Measurements from ENCODE around the gene DUT. TPM values are rescaled to one million over a fixed set of nuclear protein-coding genes. Genes with fewer than 3 reads are reported as not detected.

Gene DUT
- 79.0 TPM for total RNA-seq
- long read RNA-seq, transcript DUT-202 (6 exons, 1,935 nt) = minor isoform, 14 of 173 reads
- long read RNA-seq, transcript DUT-201 (7 exons, 2,147 nt) = major isoform, 126 of 173 reads
- long read RNA-seq, transcript DUT-205 (7 exons, 769 nt) = minor isoform, 21 of 173 reads
- long read RNA-seq, partial matches to known transcripts = 1 of 173 reads
- long read RNA-seq, other reads (novel, unspliced or antisense) = 8 of 173 reads

DNA sequence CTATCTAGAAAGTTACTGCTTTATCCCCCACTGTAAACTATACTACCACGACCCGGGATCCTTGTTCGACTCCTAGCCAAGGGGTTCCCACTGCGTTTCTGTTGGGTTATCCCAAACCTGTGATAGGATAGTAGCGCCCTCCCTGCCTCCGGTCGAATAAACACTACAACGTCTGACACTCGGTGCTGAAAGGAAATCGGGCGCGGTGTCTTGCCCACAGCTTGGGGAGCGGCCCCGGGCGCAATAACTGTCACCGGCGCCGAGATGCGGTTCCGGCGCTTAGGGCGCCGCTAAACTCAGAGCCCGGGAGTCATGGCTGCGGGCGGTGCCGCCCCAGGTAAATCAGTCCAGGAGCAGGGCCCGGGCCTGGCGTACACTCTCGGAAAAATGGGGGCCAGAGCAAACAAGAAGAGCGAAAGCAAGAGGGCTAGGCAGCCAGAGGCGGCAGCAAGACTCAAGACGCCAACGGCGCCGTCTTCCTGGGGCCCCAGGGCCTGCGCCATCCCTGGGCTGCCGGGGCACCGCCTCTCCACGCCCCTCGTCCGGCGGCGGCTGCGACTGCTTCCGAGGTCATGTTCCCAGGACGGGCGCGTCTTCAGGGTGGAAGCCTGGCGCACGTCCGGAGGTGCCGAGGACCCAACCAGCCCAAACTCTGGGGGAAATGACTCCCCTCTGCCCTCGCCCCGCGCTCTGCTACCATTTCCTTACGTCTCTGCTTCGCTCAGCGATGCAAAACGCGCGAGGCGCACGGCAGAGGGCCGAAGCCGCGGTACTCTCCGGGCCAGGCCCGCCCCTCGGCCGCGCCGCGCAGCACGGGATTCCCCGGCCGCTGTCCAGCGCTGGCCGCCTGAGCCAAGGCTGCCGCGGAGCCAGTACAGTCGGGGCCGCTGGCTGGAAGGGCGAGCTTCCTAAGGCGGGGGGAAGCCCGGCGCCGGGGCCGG lies at the start of gene DUT:
TSS of gene DUT (plus strand) at position 575 of the 941 bp plus-strand sequence. CDS start at position 662, 87 bp downstream.
- DNase-seq (peak; percentile 93), ATAC-seq (ENCODE audit: poor library complexity) (peak; percentile 98)
- intact Hi-C loops (cut with DNase I) = no loop called here

DNA sequence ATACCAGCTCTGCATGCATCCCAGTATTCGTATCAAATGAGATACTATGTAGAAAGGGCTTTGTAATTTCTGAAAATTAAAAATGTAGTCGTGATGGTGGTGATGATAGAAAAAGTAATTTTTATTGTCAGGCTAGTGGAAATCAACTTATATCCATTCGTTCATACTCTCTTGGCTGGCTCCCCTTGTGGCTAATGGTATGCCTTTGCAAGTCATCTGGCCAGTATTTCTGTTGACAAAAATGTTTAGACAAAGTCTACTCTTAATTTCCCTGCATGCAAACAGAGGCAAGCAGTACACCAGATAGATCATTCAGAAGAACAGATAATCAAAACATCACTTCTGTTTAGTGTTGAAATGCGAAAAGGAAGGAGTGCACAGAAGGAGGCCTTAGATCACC lies 49.6 kb upstream of the DUT start:
- intact Hi-C loops (cut with DNase I) = no loop called here
- DNase-seq (no peak), ATAC-seq (ENCODE audit: poor library complexity) (no peak)

GRCh38 chr15:48282216-48282615 lies 49.0 kb upstream of the DUT start:
- intact Hi-C loops (cut with DNase I) = no loop called here
- ATAC-seq (ENCODE audit: poor library complexity) = peak; percentile 26

DNA sequence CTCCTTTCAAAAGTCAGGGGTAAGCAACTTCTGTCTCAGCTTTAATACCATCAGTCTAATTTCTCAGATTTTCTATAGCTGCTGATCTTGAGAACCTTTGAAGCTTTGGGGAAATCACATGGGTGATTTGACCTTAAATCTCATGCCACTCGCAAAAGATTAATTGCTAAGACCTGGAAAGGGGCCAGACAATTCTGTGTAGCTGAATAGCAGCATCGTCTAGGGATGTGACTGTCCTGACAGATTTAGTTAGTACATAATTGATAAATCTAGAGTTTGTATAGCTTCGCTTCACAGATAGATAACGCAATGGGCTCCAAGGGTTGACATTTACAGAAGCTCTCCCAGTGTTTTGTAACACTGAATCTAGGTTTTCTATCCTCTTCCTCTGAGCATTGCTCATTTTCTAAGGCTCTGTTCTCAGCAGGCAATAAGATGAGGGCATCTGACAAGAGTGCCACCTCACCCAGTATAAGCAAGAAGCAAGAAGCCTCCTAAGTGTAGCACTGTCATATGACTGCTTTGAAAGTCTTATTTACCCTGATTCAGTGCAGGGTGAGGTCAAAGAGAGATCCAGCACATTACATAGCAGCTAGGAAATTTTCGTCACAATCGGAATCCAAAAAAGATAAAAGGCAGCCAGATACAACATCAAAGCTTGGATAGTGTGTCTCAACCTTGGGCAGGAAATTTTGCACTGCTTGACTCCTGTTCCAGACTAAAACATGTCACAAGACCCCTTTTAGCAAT lies 47.7 kb upstream of the DUT start:
- DNase-seq (no peak), ATAC-seq (ENCODE audit: poor library complexity) (peak; percentile 32)
- intact Hi-C loops (cut with DNase I) = no loop called here

More at GRCh38 chr15:48282216-48282615, 49.0 kb upstream of the DUT start:
- no peak for DNase-seq

DNA sequence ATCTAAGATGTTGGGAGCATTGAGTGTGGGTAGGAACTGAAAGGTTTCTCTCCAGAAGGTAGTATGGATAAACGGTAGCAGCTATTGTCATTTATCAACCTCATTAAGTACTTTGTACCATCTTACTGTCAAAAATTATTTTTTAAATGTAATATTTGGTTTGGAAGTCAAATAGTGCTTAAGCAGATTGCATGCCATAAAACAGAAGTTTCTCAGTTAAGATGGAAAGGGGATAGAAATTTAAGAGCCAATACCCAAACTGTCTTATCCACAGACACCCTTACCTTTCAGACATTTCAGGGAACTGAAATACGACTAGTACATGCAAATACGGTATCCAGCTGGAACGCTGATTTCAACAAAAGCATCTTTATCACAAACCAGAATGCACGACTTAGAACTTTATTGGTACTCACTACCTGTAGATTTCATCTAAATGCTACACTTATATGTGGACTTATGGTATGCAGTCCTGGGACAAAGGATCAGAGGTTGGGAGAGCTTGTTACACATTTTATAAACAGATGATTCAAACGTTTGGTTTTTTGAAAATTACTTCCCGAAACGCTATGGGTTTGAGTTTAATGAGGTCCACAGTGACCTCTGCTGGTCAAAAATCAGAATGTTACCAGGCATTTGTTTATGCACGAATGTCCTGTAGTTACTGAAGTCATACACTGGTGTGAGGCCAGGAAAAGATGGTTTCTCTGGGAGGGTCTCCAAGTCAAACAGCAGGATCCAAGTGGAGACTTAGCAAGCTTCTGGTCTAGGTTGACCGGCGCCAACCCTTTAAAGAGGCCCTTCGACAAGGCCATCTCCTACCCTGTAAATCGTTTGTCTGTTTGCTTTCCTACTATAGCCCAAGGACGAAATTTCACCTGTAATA lies 45.7 kb upstream of the DUT start:
- peak; percentile 87 for ATAC-seq (ENCODE audit: poor library complexity)
- no peak for DNase-seq
- intact Hi-C loops (cut with DNase I) = loop anchor here (5.0 kb wide), 1 partner anchor 1088 kb away; no protein-coding TSS in a partner anchor

DNA sequence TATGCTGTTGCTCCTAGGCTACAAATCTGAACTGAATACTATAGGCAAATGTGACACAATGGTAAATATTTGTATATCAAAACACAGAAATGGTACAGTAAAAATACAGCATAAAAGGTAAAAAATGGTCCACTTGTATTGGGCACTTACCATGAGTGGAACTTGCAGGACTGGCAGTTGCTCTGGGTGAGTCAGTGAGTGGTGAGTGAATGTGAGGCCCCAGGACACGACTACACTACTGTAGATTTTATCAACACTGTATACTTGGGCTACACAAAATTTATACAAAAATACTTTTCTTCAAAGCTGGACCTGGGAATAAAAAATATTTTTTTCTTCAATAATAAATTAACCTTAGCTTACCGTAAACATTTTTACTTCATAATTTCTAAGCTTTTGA lies 41.6 kb upstream of the DUT start:
- DNase-seq (no peak), ATAC-seq (ENCODE audit: poor library complexity) (no peak)
- intact Hi-C loops (cut with DNase I) = loop anchor here (5.0 kb wide), 1 partner anchor 1092 kb away; no protein-coding TSS in a partner anchor

GRCh38 chr15:48292458-48292857 lies 38.8 kb upstream of the DUT start:
- intact Hi-C loops (cut with DNase I) = no loop called here

GRCh38 chr15:48297668-48298067 lies 33.6 kb upstream of the DUT start:
- ATAC-seq (ENCODE audit: poor library complexity) = no peak
- DNase-seq = no peak
- intact Hi-C loops (cut with DNase I) = no loop called here

More at GRCh38 chr15:48292458-48292857, 38.8 kb upstream of the DUT start:
- no peak for ATAC-seq (ENCODE audit: poor library complexity)
- no peak for DNase-seq

GRCh38 chr15:48298914-48299313 lies 32.3 kb upstream of the DUT start:
- intact Hi-C loops (cut with DNase I) = no loop called here
- ATAC-seq (ENCODE audit: poor library complexity) = no peak
- DNase-seq = no peak

DNA sequence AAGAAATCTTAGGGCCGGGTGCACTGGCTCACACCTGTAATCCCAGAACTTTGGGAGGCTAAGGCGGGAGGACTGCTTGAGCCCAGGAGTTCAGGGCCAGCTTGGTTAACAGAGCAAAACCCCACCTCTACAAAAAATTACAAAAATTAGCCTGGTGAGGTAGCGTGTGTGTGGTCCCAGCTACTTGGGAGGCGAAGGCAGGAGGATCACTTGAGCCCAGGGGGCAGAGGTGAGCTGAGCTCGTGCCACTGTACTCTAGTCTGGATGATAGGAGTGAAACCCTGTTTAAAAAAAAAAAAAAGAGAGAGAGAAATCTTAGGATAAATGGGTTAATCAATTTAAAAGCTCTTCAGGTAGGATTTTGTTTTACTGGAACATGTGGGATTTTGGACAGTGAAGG lies 31.2 kb upstream of the DUT start:
- intact Hi-C loops (cut with DNase I) = no loop called here
- no peak for ATAC-seq (ENCODE audit: poor library complexity)

GRCh38 chr15:48304398-48304797 lies 26.8 kb upstream of the DUT start:
- no peak for ATAC-seq (ENCODE audit: poor library complexity)
- intact Hi-C loops (cut with DNase I) = no loop called here
- no peak for DNase-seq

More for the DNA sequence above, 31.2 kb upstream of the DUT start:
- no peak for DNase-seq

DNA sequence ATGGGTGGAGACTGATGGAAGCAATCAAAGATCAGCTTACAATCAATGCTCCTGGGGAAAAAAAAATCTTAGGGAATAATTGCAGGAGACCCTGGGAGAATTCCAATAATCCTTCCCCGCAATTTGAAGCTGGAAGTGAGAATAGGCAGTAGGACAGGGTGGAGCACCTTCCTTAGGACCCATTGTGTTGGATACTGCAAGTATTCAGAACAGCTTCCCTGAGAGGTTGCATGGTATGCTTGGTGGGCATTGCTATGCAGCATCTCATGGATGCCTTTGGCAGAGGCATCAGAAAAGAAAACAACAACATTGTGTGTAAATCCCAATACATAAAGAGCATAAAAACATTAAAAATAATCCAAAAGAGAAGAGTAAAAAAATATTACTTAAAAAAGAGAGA lies 24.6 kb upstream of the DUT start:
- intact Hi-C loops (cut with DNase I) = no loop called here
- no peak for DNase-seq
- no peak for ATAC-seq (ENCODE audit: poor library complexity)

GRCh38 chr15:48307586-48307985 lies 23.6 kb upstream of the DUT start:
- no peak for DNase-seq
- intact Hi-C loops (cut with DNase I) = no loop called here
- no peak for ATAC-seq (ENCODE audit: poor library complexity)

GRCh38 chr15:48309740-48310139 lies 21.5 kb upstream of the DUT start:
- ATAC-seq (ENCODE audit: poor library complexity) (no peak), DNase-seq (no peak)
- intact Hi-C loops (cut with DNase I) = no loop called here

DNA sequence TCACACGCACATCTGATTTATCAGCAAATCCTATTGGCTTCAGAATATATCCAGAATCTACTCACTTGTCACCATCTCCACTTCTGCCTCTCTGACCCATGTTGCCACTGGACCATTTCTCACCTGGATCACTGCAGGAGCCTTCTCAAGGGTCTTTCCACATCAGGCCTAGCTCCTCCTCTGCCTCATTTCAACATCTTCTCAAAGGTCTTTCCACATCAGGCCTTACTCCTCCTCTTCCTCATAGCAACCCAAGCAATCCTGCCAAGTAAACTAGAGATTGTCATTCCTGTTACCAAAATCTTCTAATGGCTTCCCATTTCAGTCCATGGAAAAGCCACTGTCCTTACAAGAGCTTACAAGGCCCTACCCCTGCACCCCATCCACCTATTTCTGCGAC lies 18.0 kb upstream of the DUT start:
- intact Hi-C loops (cut with DNase I) = no loop called here
- ATAC-seq (ENCODE audit: poor library complexity) (no peak), DNase-seq (no peak)

DNA sequence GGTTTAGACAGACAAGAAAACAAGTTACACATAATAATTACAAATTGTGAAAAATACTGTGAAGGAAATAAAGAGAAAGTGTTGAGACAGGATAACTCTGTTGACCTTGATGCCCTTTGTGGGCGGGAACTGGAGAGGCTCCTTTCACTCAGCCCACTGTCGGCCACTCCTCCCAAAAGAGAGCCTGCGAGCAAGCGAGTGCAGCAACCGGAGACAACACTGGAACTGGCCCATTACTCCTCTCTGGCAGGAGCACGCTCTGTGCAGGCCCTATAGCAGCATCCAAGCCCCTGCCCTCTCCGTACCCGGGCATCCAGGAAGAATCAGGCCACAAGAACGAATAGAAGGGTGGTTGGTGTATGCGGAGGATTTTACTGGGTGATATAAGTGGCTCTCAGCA lies 16.2 kb upstream of the DUT start:
- intact Hi-C loops (cut with DNase I) = no loop called here
- DNase-seq (no peak), ATAC-seq (ENCODE audit: poor library complexity) (no peak)

- intact Hi-C loops (cut with DNase I) = no loop called here
- no peak for DNase-seq
- ATAC-seq (ENCODE audit: poor library complexity) = no peak
Measured at GRCh38 chr15:48317221-48317620, 14.0 kb upstream of the DUT start.

DNA sequence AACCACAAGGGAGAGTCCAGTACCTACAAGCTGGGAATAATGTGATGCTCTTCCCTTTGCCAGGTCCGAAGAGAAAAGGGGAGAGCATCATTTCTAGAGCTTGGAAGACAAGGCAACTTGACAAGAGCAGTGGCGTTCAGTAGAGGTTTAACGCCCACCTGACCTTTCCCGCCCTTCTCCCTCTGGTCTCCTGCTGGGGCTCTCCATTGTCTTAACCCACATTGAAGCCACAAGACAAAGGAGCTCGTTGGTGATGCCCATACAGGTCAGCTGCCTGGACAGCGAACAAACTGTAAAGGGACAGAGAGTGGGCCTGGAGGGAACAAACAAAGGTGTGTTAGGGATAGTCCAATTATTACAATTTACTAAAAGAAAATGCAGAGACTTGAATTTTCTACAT lies 13.1 kb upstream of the DUT start:
- no peak for DNase-seq
- intact Hi-C loops (cut with DNase I) = no loop called here
- no peak for ATAC-seq (ENCODE audit: poor library complexity)
